GM23248 (cell line): ENCODE data around the gene XAGE2.
"Not testable (repeated sequence)": the region's sequence is repeated elsewhere in the genome, so short reads cannot be mapped to it uniquely, and the experiment has no call there.

Source experiments
- EZH2 ChIP-seq: fragments of 200-600 bp; sonication (generic); IDR thresholded peaks from 2 replicates; pipeline ENCODE4 v1.6.1; 2018; ENCODE audit warnings: antibody characterized with exemption, mild to moderate bottlenecking; ENCODE audit not compliant: insufficient read depth, poor library complexity, severe bottlenecking
- EZH2phosphoT487 ChIP-seq: fragments of 200-600 bp; sonication (generic); IDR thresholded peaks from 2 replicates; pipeline ENCODE4 v1.6.1; 2018; ENCODE audit warnings: antibody characterized with exemption, moderate library complexity, mild to moderate bottlenecking, low read depth; ENCODE audit not compliant: insufficient read depth

DNA sequence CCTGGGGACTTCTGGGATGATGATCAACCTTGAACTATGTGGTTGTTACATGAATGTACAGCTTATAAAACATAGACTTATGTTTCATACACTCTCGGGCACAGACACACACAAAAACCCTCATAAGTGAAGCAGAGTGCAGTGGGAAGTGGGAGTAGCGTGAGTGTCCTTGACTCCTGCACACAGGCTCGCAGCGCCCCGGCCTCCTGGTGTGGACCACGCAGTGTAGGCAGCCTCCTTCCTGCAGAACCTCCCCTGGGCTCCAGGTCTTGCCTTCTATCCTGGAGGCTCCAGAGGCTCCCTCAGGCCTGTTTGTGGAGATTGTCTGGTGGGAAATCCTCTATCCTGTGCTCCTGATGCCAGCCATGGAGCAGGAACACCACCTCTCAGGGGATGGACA lies 25.7 kb upstream of the XAGE2 start:
- not testable (repeated sequence) for TF ChIP-seq EZH2, EZH2phosphoT487
